Measurements from ENCODE around the gene GGN.

- TF ChIP-seq CTCF (conservative IDR thresholded peaks at IDR 0.05 in 1 of 2, IDR thresholded peaks at IDR 0.05 in 1 of 2; ENCODE audit: extremely low read depth in 1 of 2, insufficient read depth in 1 of 2, low read depth in 1 of 2, low read length in 2 of 2) (no peak), EZH2 (IDR thresholded peaks at IDR 0.05; ENCODE audit: borderline replicate concordance, low read length) (no peak)
Observed at GRCh38 chr19:38399081-38399480, 11.2 kb upstream of the GGN start.
